HG03571 (cell line): ENCODE measurements around the gene STX18.
"Not testable (repeated sequence)": the region's sequence is repeated elsewhere in the genome, so short reads cannot be mapped to it uniquely, and the experiment has no call there.

ENCODE experiments used
- ATAC-seq: cut with Tn5 transposase; IDR thresholded peaks from one replicate; pipeline ENCODE4 v1.9.1; 2021; ENCODE audit not compliant: unreplicated experiment

The STX18 gene

DNA sequence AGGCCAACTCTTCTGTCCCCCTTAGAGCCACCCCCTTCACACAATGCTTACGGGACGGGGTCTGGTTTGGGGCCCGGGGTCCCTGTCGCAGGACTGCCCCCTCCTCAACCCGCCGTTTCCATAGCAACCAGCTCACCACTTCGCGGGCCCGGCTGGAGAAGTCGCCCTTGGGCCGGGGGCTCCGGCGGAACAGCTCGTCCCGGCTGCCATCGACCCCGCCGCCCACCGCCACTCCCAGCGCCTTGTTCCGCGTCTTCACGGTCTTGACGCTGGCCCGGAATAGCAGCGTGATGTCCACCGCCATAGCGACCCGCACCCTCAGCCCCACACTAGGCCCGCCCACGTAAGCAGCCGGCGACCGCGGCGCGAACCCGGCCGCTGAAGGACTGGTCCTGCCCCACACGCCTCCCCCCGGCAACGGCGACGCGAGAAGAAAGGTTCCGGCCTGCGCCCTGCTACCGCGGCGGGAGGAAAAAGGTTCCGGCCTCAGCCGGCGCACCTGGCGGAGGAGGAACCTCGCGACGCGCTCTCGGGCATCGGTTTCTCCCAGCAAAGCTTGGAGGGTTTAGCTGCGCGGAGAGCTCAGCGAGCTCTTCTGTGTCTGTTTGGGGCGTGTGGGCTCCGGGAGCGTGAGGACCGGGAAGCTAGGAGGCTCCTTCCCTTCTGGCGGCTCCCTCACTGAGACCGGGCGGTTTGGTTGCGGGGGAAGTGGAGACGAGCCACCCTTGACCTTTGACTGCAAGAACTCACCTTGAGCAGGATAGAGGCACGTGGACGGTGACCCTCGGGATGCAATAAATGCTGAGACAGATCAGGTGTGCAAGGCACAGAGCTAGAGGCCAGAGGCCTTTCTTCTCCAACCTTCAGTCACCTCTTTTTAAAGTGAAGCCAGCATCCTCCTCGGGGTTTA, at the start of gene STX18:
Gene STX18 (minus strand): TSS at position 388 of the 910 bp plus-strand sequence. CDS start 84 bp downstream, at position 304.
- peak; percentile 85 for ATAC-seq

DNA sequence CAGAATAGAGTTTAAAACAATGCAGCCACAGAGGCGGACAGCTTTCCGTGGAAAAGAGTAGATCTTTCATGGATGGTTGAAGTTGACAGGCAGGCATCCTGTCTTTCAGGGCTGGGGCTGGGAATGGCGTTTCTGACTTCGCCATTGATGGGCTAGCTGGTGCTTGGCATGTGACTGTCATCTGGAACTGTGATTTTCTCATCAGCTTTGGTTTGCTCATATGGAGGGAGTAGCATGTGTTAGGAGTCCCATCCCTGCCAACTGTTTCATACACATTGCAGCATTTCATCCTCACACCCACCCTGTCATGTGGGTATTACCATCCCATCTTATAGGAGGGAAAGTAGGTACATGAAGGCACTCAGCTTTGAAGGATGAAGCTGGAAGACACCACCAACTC, 49.2 kb upstream of the STX18 start:
- no peak for ATAC-seq

DNA sequence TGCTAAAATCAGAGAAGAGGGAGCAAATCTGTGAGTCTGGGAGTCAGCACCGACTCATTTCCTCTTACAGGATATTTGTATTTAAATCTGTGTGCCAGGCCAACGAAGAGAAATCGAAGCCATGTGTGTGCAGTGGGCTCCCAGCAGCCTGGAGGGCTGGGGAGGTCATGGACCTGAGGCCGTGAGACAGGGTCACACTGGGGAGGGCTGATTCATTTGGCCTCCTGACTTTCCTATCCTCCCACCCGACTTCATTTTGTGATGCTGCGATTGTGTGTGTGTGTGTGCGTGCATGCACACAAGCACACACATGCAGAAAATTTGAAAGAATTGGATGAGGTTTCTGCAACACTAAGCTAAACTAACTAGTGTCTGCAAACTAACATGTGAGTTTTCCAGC, 48.7 kb upstream of the STX18 start:
- no peak for ATAC-seq

DNA sequence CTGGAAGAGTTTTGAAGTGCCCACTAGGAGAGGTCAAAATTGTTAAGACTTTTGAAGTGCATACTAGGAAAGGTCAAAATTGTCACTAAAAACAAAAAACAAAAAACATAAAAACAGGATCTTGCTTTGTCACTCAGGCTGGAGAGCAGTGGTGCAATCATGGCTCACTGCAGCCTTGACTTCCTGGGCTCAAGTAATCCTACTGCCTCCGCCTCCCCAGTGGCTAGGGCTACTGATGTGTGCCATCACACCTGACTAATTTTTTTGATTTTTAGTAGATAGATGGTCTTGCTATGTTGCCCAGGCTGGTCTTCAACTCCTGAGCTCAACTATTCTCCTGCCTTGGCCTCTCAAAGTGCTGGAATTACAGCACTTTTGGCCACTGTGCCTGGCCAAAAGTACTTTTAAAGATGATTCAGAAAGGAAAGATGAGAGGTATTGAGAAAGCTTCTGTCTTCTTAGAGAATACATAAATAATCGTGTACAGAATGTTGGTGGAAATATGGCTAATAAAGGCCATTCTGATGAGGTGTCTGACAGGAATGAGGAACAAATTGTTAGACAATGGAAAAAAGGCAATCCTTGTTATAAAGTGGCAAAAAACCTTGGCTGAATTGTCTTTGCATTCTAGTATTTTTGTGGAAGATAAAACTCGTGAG, 43.3 kb upstream of the STX18 start:
- no peak for ATAC-seq

DNA sequence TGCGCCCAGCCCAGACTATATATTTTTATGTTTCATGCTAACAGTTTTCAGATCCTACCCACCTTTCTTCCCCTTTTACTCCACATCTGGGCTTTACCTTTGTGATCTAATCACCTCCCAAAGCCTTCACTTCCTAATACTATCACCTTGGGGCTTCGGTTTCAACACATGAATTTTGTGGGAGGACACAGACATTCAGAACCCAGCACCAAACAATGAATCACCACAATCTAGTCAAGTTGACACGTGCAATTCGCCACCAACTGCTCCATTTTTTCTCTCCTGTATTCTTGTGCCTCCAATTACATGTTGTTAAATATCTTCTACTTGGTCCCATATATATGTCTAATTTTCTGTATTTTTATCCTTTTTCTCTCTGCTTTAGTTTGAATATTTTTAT, 41.8 kb upstream of the STX18 start:
- no peak for ATAC-seq

DNA sequence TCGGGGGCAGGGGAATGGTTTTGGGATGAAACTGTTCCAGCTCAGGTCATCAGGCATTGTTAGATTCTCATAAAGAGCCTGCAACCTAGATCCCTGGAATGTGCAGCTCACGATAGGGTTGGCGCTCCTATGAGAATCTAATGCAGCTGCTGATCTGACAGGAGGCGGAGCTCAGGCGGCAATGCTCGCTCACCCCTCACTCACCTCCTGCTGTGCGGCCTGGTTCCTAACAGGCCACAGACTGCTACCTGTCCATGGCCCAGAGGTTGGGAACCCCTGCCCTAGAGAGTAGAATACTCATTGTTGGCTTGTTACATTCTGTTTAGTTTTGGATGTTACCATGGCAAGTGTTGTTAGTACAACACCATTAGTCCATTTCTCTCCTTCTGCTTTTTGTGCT, 40.8 kb upstream of the STX18 start:
- ATAC-seq: no peak

DNA sequence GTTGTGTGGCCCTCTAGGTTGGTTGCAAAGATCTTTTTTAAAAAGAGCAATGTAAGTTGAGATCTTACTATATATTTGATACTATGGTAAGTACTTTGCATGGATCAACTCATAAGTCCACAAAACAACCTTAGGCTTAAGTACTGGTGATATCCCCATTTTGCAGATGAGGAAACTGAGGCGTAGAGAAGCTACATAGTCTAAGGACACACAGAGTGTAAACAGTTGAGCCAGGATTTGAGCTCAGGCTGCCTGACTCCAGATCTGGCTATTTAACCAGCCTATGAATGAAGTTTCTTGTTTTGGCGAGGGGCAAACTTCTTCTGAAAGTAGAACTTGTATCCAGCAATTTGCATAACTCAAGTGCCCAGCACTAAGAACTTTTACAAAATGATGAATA, 38.6 kb upstream of the STX18 start:
- ATAC-seq: no peak

DNA sequence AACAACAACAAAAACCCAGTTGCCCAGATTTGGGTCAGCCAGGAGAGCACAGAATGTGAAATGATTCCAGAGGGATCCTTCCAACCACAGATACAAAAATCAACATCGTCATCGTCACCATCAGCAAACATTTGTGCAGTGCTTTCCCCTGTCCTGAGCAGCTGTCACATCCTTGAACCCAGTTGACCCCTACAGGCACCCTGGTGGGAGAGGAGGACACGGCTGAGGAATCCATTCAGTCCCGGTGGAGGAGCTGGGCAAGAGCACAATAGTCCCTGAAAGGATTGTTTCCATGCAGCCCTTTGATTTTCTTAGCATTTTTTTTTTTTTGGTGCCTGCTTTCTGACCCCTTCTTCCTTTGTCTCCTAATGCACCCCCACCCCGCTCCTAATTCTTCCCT, 37.1 kb upstream of the STX18 start:
- ATAC-seq: no peak

DNA sequence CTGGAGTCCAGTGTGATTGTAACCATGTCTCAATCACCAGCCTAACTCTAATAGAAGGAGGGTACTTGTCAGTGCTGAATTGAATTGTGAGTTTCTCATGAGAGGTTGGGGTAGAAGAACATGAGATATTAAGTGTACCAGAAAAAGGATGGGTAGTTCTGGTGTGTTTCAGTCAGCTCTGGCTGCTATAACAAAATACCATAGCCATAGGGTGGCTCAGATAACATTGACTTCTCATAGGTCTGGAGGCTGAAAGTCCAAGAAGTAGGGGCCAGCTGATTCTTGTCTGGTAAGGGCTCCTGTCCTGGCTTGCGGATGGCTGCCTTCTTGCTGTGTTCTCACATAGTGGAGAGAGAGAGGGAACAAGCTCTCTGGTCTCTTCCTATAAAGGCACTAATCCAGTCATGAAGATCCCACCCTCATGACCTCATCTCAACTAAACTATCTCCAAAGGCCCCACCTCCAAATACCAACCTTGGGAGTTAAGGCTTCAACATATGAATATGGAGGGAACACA, 35.6 kb upstream of the STX18 start:
- ATAC-seq: no peak

DNA sequence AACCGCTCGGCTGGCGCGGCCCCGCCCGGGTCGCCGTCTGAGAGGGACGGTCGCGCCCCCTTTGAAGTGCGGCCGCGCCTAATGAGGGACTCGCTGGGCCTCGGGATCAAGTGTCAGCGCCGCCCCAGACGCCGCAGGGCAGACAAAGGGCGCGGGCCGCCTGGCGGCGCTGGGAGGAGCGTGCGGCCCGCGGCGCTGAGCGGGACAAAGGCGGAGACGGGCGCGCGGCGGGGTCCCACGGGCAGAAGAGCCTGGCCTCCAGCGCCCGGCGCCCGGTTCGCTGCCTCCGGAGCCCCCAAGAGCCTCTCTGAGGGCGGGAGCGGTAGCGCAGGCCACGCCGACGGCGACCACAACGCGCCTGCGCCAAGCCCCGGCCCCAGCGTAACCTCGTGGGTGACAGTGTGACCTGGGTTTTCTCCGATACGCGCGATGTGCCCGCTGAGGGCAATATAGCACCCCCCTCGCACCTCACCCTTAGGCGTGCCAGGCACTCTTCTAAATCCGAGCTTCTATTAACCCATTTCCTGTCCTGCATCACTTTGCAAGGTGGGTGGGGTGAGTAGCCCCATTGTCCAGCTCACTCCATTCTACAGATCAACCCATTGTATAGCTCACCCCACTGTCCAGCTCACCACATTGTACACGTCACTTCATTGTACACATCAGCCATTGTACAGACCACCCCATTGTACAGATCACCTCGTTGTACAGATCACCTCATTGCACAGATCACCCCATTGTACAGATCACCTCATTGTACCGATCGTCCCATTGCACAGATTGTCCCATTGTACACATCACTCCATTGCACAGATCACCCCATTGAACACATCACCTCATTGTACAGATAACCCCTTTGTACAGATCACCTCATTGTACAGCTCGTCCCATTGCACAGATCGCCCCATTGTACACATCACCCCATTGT, 33.7 kb upstream of the STX18 start:
- peak; percentile 70 for ATAC-seq

DNA sequence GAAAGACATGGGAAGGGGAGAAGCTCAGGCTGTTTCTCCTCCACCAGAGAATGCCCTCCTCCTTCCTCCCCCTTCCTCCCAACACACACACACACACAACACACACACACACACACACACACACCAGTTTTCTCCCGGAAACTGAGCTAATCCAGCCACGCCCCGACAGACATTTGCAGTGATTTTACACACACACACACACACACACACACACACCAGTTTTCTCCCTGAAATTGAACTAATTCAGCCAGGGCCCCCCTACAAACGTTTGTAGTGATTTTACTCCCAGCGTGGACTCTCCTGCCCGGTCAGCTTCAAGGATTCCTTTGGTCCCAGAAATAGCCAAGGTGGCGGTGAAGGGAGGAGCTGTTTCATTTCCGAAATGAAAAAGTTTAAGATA, 32.9 kb upstream of the STX18 start:
- ATAC-seq: no peak

DNA sequence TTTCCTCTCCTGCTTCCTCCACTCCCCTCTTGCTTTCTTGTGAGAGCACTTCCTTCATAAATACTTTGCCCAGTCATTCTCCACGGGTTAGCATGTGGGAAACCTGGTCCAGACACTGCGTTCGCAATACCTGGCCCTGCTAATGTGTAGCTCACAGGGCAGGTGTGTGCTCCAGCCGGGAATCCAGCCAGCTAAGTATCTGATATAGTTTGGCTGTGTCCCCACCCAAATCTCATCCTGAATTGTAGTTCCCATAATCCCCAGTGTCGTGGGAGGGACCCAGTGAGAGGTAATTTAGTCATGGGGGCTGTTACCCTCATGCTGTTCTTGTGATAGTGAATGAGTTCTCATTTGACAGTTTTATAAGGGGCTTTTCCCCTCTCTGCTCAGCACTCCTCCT, 32.2 kb upstream of the STX18 start:
- no peak for ATAC-seq

DNA sequence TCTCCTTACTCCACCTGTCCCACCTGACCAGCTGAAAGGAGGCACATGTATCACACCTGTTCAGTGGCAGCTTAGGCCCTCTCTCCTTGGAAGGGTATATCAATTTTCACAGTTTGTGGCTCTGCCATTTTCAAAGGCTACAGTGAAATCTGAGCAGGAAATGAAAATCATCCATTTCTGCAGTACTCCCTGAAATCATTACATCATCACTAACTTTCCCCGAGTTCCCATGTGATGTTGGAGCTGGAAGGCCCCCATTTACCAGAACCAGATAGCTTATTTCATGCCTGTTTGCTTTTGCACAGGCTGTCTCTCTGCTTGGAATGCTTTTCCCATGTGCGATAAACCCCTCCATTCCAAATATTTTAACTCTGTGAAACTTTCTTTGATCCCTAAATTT, 31.0 kb upstream of the STX18 start:
- no peak for ATAC-seq

DNA sequence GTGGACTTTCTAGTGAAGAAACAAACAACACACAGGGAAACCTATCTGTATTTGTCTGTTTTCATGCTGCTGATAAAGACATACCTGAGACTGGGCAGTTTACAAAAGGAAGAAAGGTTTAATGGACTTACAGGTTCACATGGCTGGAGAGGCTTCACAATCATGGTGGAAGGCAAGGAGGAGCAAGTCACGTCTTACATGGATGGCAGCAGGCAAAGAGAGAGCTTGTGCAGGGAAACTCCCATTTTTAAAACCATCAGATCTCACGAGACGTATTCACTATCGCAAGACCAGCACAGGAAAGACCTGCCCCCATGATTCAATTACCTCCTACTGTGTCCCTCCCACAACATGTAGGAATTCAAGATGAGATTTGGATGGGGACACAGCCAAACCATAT, 28.0 kb upstream of the STX18 start:
- not testable (repeated sequence) for ATAC-seq

DNA sequence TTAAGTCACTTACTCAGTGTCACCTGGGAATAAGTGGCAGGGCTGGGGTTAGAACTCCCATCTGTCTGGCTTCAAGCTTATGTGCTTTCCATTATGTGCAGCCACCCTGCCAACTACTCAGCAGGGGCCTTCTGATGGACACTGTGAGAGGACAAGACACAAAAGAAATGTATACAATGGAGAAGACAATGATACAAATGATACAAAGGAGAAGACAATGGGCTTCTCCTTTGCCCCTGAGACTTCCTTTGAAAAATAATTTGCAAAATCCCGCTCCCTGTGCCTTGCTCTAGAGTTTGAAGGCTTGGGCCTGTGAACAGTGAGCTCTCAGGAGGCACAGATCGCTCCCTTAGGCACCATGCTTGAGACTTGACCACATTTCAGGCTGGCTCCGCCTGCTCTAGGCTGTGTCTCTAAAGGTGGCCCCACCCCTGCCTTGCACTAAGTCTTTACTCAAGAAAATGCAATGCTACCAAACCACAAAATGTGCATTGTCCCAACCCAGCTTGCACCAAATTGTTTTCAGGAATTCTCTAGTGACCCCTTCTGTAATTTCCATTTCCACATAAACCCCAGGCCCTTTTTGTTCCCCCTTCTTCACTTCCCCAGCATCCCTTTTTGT, 27.1 kb upstream of the STX18 start:
- ATAC-seq: no peak

DNA sequence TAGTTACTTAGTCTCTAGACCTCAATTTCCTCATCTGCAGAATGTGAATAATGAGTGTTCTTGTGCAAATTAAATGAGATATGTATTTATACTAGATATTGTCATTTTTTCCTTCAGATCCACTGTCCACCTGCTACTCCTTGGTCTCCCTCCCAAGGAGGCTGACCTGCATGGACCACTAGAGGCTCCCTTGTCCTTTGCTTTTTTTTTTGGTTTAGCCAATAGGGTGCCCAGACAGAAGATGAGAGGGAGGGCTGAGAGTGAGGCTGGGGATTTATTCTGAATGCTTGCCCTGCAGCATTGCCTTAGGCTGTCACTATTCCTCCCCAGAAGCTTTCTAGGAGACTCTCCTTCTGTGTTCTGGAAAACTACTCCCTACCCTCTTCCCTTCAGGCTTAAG, 24.5 kb upstream of the STX18 start:
- ATAC-seq: not testable (repeated sequence)

DNA sequence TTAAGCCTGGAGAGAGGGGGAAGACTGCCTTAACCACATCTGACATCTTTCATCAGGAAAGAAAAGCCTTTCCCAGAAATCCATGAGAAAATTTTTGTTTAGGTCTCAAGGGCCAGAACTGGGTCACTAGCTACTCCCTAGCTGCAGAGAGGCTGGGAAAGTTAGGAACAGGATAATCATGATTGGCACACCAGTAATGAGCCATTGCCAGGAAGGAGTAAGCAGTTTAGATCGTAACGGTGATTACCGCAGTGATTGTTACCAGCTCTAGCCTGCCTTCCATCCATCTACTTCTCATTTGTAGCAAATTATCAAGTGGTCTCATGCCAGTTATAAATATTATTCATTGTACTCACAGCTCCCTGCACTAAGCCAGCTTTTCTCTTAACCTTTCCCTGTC, 22.7 kb upstream of the STX18 start:
- no peak for ATAC-seq

DNA sequence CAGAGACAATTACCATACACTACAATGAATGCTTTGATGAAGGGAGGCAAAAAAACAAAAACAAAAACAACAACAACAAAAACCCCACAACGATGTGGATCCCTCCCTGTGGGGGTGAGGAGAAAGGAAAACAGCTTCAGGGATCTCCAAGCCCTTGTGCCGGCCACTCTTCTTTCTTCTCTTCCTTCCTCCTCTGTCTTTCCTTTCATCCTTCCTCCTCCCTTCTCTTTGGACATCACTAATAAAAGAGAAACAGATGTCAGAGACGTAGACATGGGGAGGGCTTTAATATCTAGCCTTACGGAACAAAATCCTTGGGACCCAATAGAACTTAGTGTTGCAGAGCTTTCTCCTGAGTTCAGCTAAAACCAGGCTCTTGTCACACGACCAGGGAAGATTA, 18.8 kb upstream of the STX18 start:
- ATAC-seq: no peak

DNA sequence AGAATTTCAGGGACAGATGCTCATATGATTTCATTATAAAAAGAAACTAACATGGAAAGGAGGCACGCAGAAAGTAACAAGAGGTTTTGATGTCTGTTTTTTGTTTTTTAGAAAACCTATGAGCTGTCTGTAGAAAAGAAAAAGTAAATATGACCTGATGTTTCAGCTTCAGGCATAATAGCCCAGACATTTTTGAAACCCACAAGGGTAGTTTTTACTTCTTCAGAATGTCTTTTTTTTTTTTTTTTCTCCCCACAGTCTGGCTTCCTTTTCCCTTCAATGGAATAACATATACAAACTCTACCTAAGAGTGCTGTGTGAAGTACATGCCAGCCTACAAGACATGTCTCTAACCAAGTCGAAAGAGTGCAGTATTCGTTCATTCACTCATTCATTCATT, 18.3 kb upstream of the STX18 start:
- no peak for ATAC-seq

DNA sequence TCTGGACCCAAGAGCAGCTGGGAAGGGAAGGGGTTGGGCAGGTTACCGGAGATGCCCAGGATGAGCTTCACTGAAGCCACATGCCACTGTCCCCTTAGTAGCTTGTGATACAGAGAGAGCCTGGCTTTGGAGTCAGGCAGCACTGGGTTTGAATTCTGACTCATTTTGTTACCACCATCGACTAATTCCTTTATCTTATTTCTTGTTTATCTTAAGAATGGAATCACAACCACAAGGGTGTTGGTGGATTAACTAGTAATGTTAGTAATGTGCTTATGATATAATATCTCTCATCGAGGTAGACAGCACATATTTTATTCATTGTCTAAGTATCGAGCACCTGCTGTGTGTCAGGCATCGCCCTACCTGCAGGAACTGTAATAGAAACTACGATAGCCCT, 17.7 kb upstream of the STX18 start:
- ATAC-seq: no peak

DNA sequence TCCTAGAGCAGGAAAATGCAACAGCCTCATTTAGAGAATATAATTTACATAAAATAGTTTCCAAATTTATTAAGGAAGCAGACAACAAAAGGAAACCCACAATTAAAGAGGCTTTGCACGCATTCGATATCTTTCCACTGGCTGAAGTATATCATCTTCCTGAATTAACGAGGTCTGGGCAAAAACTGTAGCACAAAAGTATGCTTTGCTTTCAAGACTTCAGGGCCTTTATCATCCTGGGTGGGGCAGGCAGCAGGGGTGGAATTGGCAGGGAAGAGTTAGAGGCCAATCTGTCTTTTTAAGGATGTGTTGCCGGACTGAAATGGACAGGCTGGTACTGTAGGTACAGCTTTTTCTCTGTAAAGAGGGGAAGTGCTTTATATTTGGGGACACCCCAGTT, 17.0 kb upstream of the STX18 start:
- ATAC-seq: no peak
